GM23338 (cell line): Measurements from ENCODE around the gene MAPK11.

Source experiments
- CREB1 ChIP-seq: fragments of 250-450 bp; sonication (Bioruptor Pico); IDR thresholded peaks from 2 replicates; pipeline ENCODE4 v1.5.0; 2020; ENCODE audit warnings: low read depth, mild to moderate bottlenecking, moderate library complexity
- CTCF ChIP-seq, 2 experiments: fragments of 200-600 bp in 1 of 2; sonication (generic) in 1 of 2; conservative IDR thresholded peaks; 2 replicates each; pipeline versions ENCODE4 v1.5.1 to v1.6.1; 2016 to 2017; ENCODE audit warnings: antibody characterized with exemption in 2 of 2, low read depth in 2 of 2, mild to moderate bottlenecking in 2 of 2, moderate library complexity in 1 of 2
- ETS1 ChIP-seq: IDR thresholded peaks from 2 replicates; pipeline ENCODE4 v1.6.1; 2016; ENCODE audit warnings: antibody characterized with exemption
- EZH2 ChIP-seq: fragments of 200-600 bp; sonication (generic); IDR thresholded peaks from one replicate; pipeline ENCODE4 v1.8.0; 2017; ENCODE audit warnings: antibody characterized with exemption, mild to moderate bottlenecking, low read depth; ENCODE audit not compliant: unreplicated experiment
- EZH2phosphoT487 ChIP-seq: fragments of 200-600 bp; sonication (generic); IDR thresholded peaks from one replicate; pipeline ENCODE4 v1.8.1; 2018; ENCODE audit warnings: antibody characterized with exemption; ENCODE audit not compliant: unreplicated experiment
- JUNB ChIP-seq: IDR thresholded peaks from one replicate; pipeline ENCODE4 v1.6.1; 2016; ENCODE audit warnings: antibody characterized with exemption; ENCODE audit not compliant: unreplicated experiment
- POLR2AphosphoS5 ChIP-seq: IDR thresholded peaks from 2 replicates; pipeline ENCODE4 v1.6.1; 2016; ENCODE audit warnings: antibody characterized with exemption, low read depth
- REST ChIP-seq: IDR thresholded peaks from one replicate; pipeline ENCODE4 v1.6.1; 2018; ENCODE audit warnings: antibody characterized with exemption; ENCODE audit not compliant: unreplicated experiment
- STAT1 ChIP-seq: IDR thresholded peaks from one replicate; pipeline ENCODE4 v1.6.1; 2016; ENCODE audit warnings: antibody characterized with exemption; ENCODE audit not compliant: unreplicated experiment
- ZNF114 ChIP-seq: fragments of 250-450 bp; sonication (Bioruptor Pico); IDR thresholded peaks from 2 replicates; pipeline ENCODE4 v1.5.0; 2020; ENCODE audit warnings: mild to moderate bottlenecking, moderate library complexity
- ZNF331 ChIP-seq: fragments of 250-450 bp; sonication (Bioruptor Pico); IDR thresholded peaks from 2 replicates; pipeline ENCODE4 v1.5.0; 2020; ENCODE audit warnings: low read depth, mild to moderate bottlenecking, moderate library complexity
- ZNF462 ChIP-seq: fragments of 250-450 bp; sonication (Bioruptor Pico); IDR thresholded peaks from 2 replicates; pipeline ENCODE4 v1.5.0; 2020; ENCODE audit warnings: mild to moderate bottlenecking, moderate library complexity

- TF ChIP-seq CTCF (conservative IDR thresholded peaks at IDR 0.05; ENCODE audit: low read depth in 2 of 2) = no peak
- no peak for TF ChIP-seq POLR2AphosphoS5
- TF ChIP-seq EZH2 = no peak
- no peak for TF ChIP-seq REST
- TF ChIP-seq CREB1 (CRISPR knock-in tag) = no peak
- TF ChIP-seq ZNF331 (CRISPR knock-in tag) = no peak
- no peak for TF ChIP-seq EZH2phosphoT487
- TF ChIP-seq ZNF462 (CRISPR knock-in tag) = no peak
- TF ChIP-seq JUNB = no peak
- TF ChIP-seq ZNF114 = no peak
- no peak for TF ChIP-seq ETS1
- TF ChIP-seq STAT1 = no peak
Observed at GRCh38 chr22:50277761-50278160, 7.6 kb upstream of the MAPK11 start.
